K562 (cell line): ENCODE results near the gene UROS. TPM values are rescaled to one million over a fixed set of nuclear protein-coding genes. Genes with fewer than 3 reads are reported as not detected.

ENCODE experiments used
- ATAC-seq: fragments of 200-7000 bp; cut with Tn5 transposase; 3 replicates; pipeline ENCODE4 v1.9.1; 2020; ENCODE audit warnings: moderate library complexity
- BruUV-seq: library from RNA; stranded (reverse); fragments of 400-500 nt; replicated peaks from 2 replicates; lab custom pipeline; 2021; lab: Mats Ljungman, UMichigan
- CTCF ChIA-PET: fragments of 300-600 bp; formaldehyde crosslinking; extraction: SDS; loops from one replicate; lab custom pipeline; 2021; ENCODE audit warnings: low intra/inter-chr PET ratio; lab: Yijun Ruan, JAX
- POLR2A ChIA-PET: fragments of 300-600, 350-650 bp; sonication (Branson Sonifier 250); formaldehyde crosslinking; extraction: SDS; loops from one replicate; lab custom pipeline; 2021; ENCODE audit warnings: antibody characterized with exemption, inconsistent platforms; lab: Yijun Ruan, JAX
- DNase-seq, 4 experiments: peaks; one replicate each; pipeline versions ENCODE4 v3.0.0 to v3.0.0-alpha.2; 2011 to 2018; ENCODE audit warnings: low spot score in 3 of 4, mixed read lengths in 3 of 4; ENCODE audit errors: extremely low read depth in 1 of 4
- FAIRE-seq: peaks from 2 replicates; lab custom pipeline; 2011; peaks lifted over from hg19 to GRCh38; lab: Jason Lieb, UNC
- H2AFZ ChIP-seq: 2 replicates; pipeline ENCODE4 v1.6.0; 2011; ENCODE audit warnings: low read depth, low read length, control low read depth, inconsistent platforms
- H3K27ac ChIP-seq: fragments of 200-600 bp; 3 replicates; pipeline ENCODE4 v1.8.0; 2011; ENCODE audit warnings: low read depth, mild to moderate bottlenecking, control low read depth, inconsistent platforms, low read length, moderate library complexity, mixed read lengths; ENCODE audit errors: extremely low read depth
- H3K27me3 ChIP-seq, 2 experiments: fragments of 300-600 bp in 1 of 2; 2 replicates in 1 of 2; 3 replicates in 1 of 2; pipeline versions ENCODE4 v1.6.0 to v1.8.0; 2011; ENCODE audit warnings: inconsistent platforms in 2 of 2, low read length in 2 of 2, mild to moderate bottlenecking in 1 of 2, mixed read lengths in 1 of 2, moderate library complexity in 1 of 2; ENCODE audit not compliant: control insufficient read depth in 2 of 2, insufficient read depth in 2 of 2
- H3K36me3 ChIP-seq: fragments of 300-600 bp; 3 replicates; pipeline ENCODE4 v1.8.0; 2011; ENCODE audit warnings: mild to moderate bottlenecking, low read length, inconsistent platforms; ENCODE audit not compliant: control insufficient read depth, insufficient read depth
- H3K4me1 ChIP-seq, 2 experiments: fragments of 200-600 bp in 1 of 2; replicated peaks in 1 of 2; 2 replicates in 1 of 2; 3 replicates in 1 of 2; pipeline versions ENCODE4 v1.5.1 to v1.8.0; 2011; ENCODE audit warnings: inconsistent platforms in 2 of 2, low read length in 2 of 2, mild to moderate bottlenecking in 1 of 2, mixed read lengths in 1 of 2, moderate library complexity in 1 of 2; ENCODE audit not compliant: control insufficient read depth in 2 of 2, insufficient read depth in 2 of 2
- H3K4me2 ChIP-seq: 2 replicates; pipeline ENCODE4 v1.6.1; 2011; ENCODE audit warnings: low read length, control low read depth, inconsistent platforms, mixed read lengths; ENCODE audit not compliant: insufficient read depth
- H3K4me3 ChIP-seq: fragments of 200-600 bp; sonication (generic), shearing (Covaris generic); 2 replicates; pipeline ENCODE4 v1.5.1; 2016; ENCODE audit warnings: control low read depth, inconsistent platforms
- H3K79me2 ChIP-seq: fragments of 200-600 bp; 3 replicates; pipeline ENCODE4 v1.8.0; 2011; ENCODE audit warnings: low read length, inconsistent platforms; ENCODE audit not compliant: control insufficient read depth, insufficient read depth
- H3K9ac ChIP-seq, 2 experiments: 2 replicates each; pipeline versions ENCODE4 v1.6.0 to v1.6.1; 2011; ENCODE audit warnings: low read depth in 2 of 2, low read length in 2 of 2, control low read depth in 1 of 2, inconsistent platforms in 1 of 2, mild to moderate bottlenecking in 1 of 2, mixed read lengths in 1 of 2; ENCODE audit not compliant: insufficient read depth in 1 of 2
- H3K9me1 ChIP-seq: one replicate; pipeline ENCODE4 v1.6.0; 2011; ENCODE audit warnings: inconsistent platforms, mild to moderate bottlenecking, low read length, moderate library complexity; ENCODE audit not compliant: control insufficient read depth, insufficient read depth
- H3K9me3 ChIP-seq: replicated peaks from 2 replicates; pipeline ENCODE4 v1.5.1; 2011; ENCODE audit warnings: low read depth, low read length, inconsistent platforms; ENCODE audit not compliant: control insufficient read depth, insufficient read depth
- H4K20me1 ChIP-seq: replicated peaks from 2 replicates; pipeline ENCODE4 v1.6.1; 2011; ENCODE audit warnings: low read length, inconsistent platforms, mixed read lengths; ENCODE audit not compliant: control insufficient read depth, insufficient read depth
- BHLHE40 ChIP-seq: IDR thresholded peaks from 2 replicates; pipeline ENCODE4 v1.6.1; 2011; ENCODE audit warnings: low read length, improper control_type of control experiment
- CTBP1 ChIP-seq: fragments of 450-650 bp; IDR thresholded peaks from 2 replicates; pipeline ENCODE4 v1.6.1; 2016; ENCODE audit warnings: borderline replicate concordance
- E2F6 ChIP-seq, 2 experiments: IDR thresholded peaks; 2 replicates each; pipeline ENCODE4 v1.6.1; 2011; ENCODE audit warnings: borderline replicate concordance in 1 of 2, control low read depth in 1 of 2, low read depth in 1 of 2, low read length in 1 of 2, mild to moderate bottlenecking in 1 of 2, mixed read lengths in 1 of 2, moderate library complexity in 1 of 2; ENCODE audit not compliant: insufficient read depth in 1 of 2, insufficient read length in 1 of 2, poor library complexity in 1 of 2, severe bottlenecking in 1 of 2; ENCODE audit errors: extremely low read depth in 1 of 2
- KLF13 ChIP-seq: fragments of 450-650 bp; IDR thresholded peaks from 2 replicates; pipeline ENCODE4 v1.6.1; 2016; ENCODE audit warnings: missing genetic modification characterization, low read depth, mild to moderate bottlenecking, missing compliant biosample characterization, moderate library complexity, borderline replicate concordance
- MCM3 ChIP-seq: fragments of 450-650 bp; IDR thresholded peaks from 2 replicates; pipeline ENCODE4 v1.6.1; 2016
- MCM5 ChIP-seq: fragments of 450-650 bp; IDR thresholded peaks from 2 replicates; pipeline ENCODE4 v1.6.1; 2016; ENCODE audit warnings: low read depth
- PCBP2 ChIP-seq: fragments of 200-400 bp; formaldehyde crosslinking; IDR thresholded peaks from 2 replicates; pipeline ENCODE4 v1.6.1; 2018; ENCODE audit warnings: low read length, low read depth, mild to moderate bottlenecking, moderate library complexity; ENCODE audit not compliant: poor library complexity, severe bottlenecking
- RBM25 ChIP-seq: fragments of 200-400 bp; formaldehyde crosslinking; IDR thresholded peaks from 2 replicates; pipeline ENCODE4 v1.6.1; 2018; ENCODE audit warnings: low read length, low read depth, moderate library complexity; ENCODE audit not compliant: severe bottlenecking
- SMARCA5 ChIP-seq: fragments of 450-650 bp; IDR thresholded peaks from 2 replicates; pipeline ENCODE4 v1.6.1; 2016
- STAT5A ChIP-seq: IDR thresholded peaks from 2 replicates; pipeline ENCODE4 v1.6.1; 2012; ENCODE audit warnings: low read length, inconsistent platforms, borderline replicate concordance
- TAF15 ChIP-seq: fragments of 200-400 bp; formaldehyde crosslinking; IDR thresholded peaks from 2 replicates; pipeline ENCODE4 v1.6.1; 2017; ENCODE audit warnings: mild to moderate bottlenecking, low read depth, low read length, moderate library complexity
- ZNF274 ChIP-seq: IDR thresholded peaks from 2 replicates; pipeline ENCODE4 v1.6.1; 2011; ENCODE audit warnings: low read depth, mild to moderate bottlenecking, low read length, moderate library complexity, borderline replicate concordance
- WGBS: fragments of 100-300 bp; shearing (Covaris generic); methylation state at CpG from one replicate; pipeline ENCODE4 v1.1.6; 2016; ENCODE audit warnings: low coverage, mixed read lengths; ENCODE audit not compliant: insufficient coverage; ENCODE audit errors: missing lambda C conversion rate; 5-methylcytosine and 5-hydroxymethylcytosine counted together
- in situ Hi-C: fragments of 300-500 bp; cut with MboI; formaldehyde crosslinking; loops from 4 replicates; pipeline ENCODE4 v1.15.0; 2018; ENCODE audit warnings: inconsistent platforms, mixed read lengths
- intact Hi-C: fragments of 100-400 bp; cut with micrococcal nuclease; formaldehyde crosslinking; loops from 2 replicates; pipeline ENCODE4 v1.14.2; 2022
- polyA plus RNA-seq, 8 experiments: library from polyadenylated mRNA; depleted of rRNA in 4 of 8; stranded (reverse) in 5 of 8; unstranded in 3 of 8; fragments of >200 nt; fragmentation: Nextera tagmentation in 2 of 8; fragmentation: Illumina TruSeq in 1 of 8; extraction: Ambion mirVana in 2 of 8; extraction: Trizol in 1 of 8; gene quantifications; 2 replicates each; pipeline versions ENCODE4 v1.2.1 to v1.2.3, GENCODE V29; 2011 to 2014; ENCODE audit warnings: inconsistent platforms in 1 of 8, missing spikeins in 1 of 8
- total RNA-seq, 7 experiments: library from RNA; depleted of rRNA in 6 of 7; stranded (reverse); fragments of >200 nt in 6 of 7; fragmentation: Illumina TruSeq in 2 of 7; extraction: Trizol in 2 of 7; gene quantifications; 2 replicates each; pipeline versions ENCODE4 v1.2.1 to v1.2.3, GENCODE V29; 2011 to 2021; ENCODE audit warnings: low replicate concordance in 1 of 7
- TF ChIP-seq, protein P1 (sequence below): fragments of 150-350 bp; IDR thresholded peaks from 2 replicates; pipeline ENCODE4 v1.6.1; 2014; ENCODE audit warnings: low read depth, mild to moderate bottlenecking, low read length, borderline replicate concordance

UROS gene
- total and polyA plus RNA-seq, 9 of the 15 experiments (the other 6 are each of a cell fraction or from before 2014, with no cell fraction given), result 6.4 to 39.1 (median 32.3) TPM

DNA sequence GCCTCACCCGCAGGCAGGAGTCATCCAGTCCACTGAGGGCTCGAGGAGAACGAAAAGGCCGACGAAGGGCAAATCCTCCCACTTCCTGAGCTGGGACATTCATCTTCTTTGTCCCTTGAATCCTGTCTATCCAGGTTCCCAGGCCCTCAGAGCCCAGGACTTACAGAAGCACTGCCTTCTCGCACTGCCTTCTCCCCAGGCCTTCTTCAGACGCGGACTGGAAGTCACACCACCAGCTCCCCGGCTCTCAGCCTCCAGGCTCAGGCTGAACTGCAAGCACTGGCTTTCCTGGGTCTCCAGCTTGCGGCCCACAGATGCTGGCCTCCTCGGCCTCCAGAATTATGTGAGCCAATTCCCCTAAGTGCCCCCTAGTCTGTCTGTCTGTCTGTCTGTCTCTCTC is 41.0 kb downstream of the UROS start:
- no peak overlapping the region for H3K27ac ChIP-seq
- 52% methylated on average over 8 of the region's 11 CpGs for WGBS
- H4K20me1 ChIP-seq, result no peaks in the 10 kb centered on the region
- ChIA-PET CTCF (no interaction called here), POLR2A (no interaction called here)
- no peak overlapping the region for H3K9ac ChIP-seq
- in situ Hi-C loops (no loop called here), intact Hi-C loops (no loop called here)
- no peaks in the 10 kb centered on the region for H3K36me3 ChIP-seq
- DNase-seq (no peak), ATAC-seq (no peak), FAIRE-seq (no peak)
- H3K9me1 ChIP-seq, result no peaks in the 10 kb centered on the region
- H2AFZ ChIP-seq, result no peak overlapping the region
- no peaks in the 10 kb centered on the region for H3K9me3 ChIP-seq
- TF ChIP-seq STAT5A, result no peak
- no peak for TF ChIP-seq E2F6 (IDR thresholded peaks at IDR 0.05; ENCODE audit: borderline replicate concordance in 1 of 2, extremely low read depth in 1 of 2, insufficient read depth in 1 of 2, insufficient read length in 1 of 2, low read depth in 1 of 2, low read length in 1 of 2, poor library complexity in 1 of 2, severe bottlenecking in 1 of 2)
- TF ChIP-seq SMARCA5, result no peak
- no peak for TF ChIP-seq ZNF274
- no peak for TF ChIP-seq MCM3
- no peak for TF ChIP-seq KLF13 (tag)
- TF ChIP-seq RBM25, result no peak
- TF ChIP-seq MCM5, result no peak
- no peak for TF ChIP-seq PCBP2
- TF ChIP-seq BHLHE40, result no peak
- TF ChIP-seq, protein P1, sequence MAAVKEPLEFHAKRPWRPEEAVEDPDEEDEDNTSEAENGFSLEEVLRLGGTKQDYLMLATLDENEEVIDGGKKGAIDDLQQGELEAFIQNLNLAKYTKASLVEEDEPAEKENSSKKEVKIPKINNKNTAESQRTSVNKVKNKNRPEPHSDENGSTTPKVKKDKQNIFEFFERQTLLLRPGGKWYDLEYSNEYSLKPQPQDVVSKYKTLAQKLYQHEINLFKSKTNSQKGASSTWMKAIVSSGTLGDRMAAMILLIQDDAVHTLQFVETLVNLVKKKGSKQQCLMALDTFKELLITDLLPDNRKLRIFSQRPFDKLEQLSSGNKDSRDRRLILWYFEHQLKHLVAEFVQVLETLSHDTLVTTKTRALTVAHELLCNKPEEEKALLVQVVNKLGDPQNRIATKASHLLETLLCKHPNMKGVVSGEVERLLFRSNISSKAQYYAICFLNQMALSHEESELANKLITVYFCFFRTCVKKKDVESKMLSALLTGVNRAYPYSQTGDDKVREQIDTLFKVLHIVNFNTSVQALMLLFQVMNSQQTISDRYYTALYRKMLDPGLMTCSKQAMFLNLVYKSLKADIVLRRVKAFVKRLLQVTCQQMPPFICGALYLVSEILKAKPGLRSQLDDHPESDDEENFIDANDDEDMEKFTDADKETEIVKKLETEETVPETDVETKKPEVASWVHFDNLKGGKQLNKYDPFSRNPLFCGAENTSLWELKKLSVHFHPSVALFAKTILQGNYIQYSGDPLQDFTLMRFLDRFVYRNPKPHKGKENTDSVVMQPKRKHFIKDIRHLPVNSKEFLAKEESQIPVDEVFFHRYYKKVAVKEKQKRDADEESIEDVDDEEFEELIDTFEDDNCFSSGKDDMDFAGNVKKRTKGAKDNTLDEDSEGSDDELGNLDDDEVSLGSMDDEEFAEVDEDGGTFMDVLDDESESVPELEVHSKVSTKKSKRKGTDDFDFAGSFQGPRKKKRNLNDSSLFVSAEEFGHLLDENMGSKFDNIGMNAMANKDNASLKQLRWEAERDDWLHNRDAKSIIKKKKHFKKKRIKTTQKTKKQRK, result no peak
- no peak for TF ChIP-seq TAF15
- TF ChIP-seq CTBP1, result no peak
- H3K4me3 ChIP-seq, result no peak overlapping the region
- H3K4me1 ChIP-seq, result no peaks in the 10 kb centered on the region
- BruUV-seq, result no TSS peak
- H3K27me3 ChIP-seq, result no peaks in the 10 kb centered on the region
- no peak overlapping the region for H3K4me2 ChIP-seq
- no peaks in the 10 kb centered on the region for H3K79me2 ChIP-seq
